Suprapubic skin (tissue), 3 donors: Measurements from ENCODE around the gene R3HDM4.

Experiments
- CTCF ChIP-seq, 2 donors: fragments of 200-600 bp in 1 of 2; fragments of 450-650 bp in 1 of 2; sonication (generic) in 1 of 2; IDR thresholded peaks; one replicate each; pipeline ENCODE4 v1.5.1; 2016 to 2019; ENCODE audit warnings: antibody characterized with exemption in 2 of 2, mild to moderate bottlenecking in 1 of 2, moderate library complexity in 1 of 2
- POLR2A ChIP-seq, 2 donors: fragments of 450-650 bp; IDR thresholded peaks; one replicate each; pipeline ENCODE4 v1.6.1; 2017; ENCODE audit warnings: antibody characterized with exemption in 2 of 2, mild to moderate bottlenecking in 2 of 2, moderate library complexity in 2 of 2

- TF ChIP-seq CTCF (IDR thresholded peaks at IDR 0.05) (no peak), POLR2A (IDR thresholded peaks at IDR 0.05) (no peak)
These were observed 16.6 kb downstream of the R3HDM4 start for GRCh38 chr19:896434-896833.
